ENCODE data around the gene SNAPC4. TPM values are rescaled to one million over a fixed set of nuclear protein-coding genes. Genes with fewer than 3 reads are reported as not detected.

The SNAPC4 gene
- total and polyA plus RNA-seq, 9 of the 15 experiments (the other 6 are each of a cell fraction or from before 2014, with no cell fraction given), result 0.21 to 21.8 (median 8.8) TPM

GRCh38 chr9:136375096-136375495, 24.9 kb downstream of the SNAPC4 start:
- CTCF ChIA-PET (ENCODE audit: low intra/inter-chr PET ratio), result no interaction called here
- POLR2A ChIA-PET, result interaction anchor here (0.6 to 1.0 kb wide), 2 partner anchors 7 to 94 kb away, joined by 3 to 5 read pairs; no protein-coding TSS in a partner anchor
- no peak overlapping the region for H3K4me3 ChIP-seq
- H3K4me1 ChIP-seq (replicated peaks in 1 of 2; ENCODE audit: control insufficient read depth in 2 of 2, insufficient read depth in 2 of 2, low read length in 2 of 2), result peaks cover 9 to 80% of the 10 kb centered on the region in 2 experiments; a peak in 4 of 5 replicates
- no peak overlapping the region for H3K27ac ChIP-seq (ENCODE audit: extremely low read depth, low read depth, low read length)
- no peaks in the 10 kb centered on the region for H3K9me3 ChIP-seq (replicated peaks; ENCODE audit: control insufficient read depth, insufficient read depth, low read depth, low read length)
- peaks cover 24% of the 10 kb centered on the region for H3K79me2 ChIP-seq (ENCODE audit: control insufficient read depth, insufficient read depth, low read length)
- WGBS (ENCODE audit: insufficient coverage, low coverage, missing lambda C conversion rate), result 91% methylated on average over 9 of the region's 12 CpGs
- 0 out of 4 replicates have a peak overlapping the region, but pooled peaks of 1 of the 2 experiments have one; percentile 23 for H3K9ac ChIP-seq (ENCODE audit: insufficient read depth in 1 of 2, low read depth in 2 of 2, low read length in 2 of 2)
- H3K27me3 ChIP-seq (ENCODE audit: control insufficient read depth in 2 of 2, insufficient read depth in 2 of 2, low read length in 2 of 2), result no peaks in the 10 kb centered on the region
- in situ Hi-C loops (cut with MboI), result no loop called here
- no peaks in the 10 kb centered on the region for H4K20me1 ChIP-seq (replicated peaks; ENCODE audit: control insufficient read depth, insufficient read depth, low read length)
- BruUV-seq (replicated peaks), result no TSS peak
- H3K4me2 ChIP-seq (ENCODE audit: insufficient read depth, low read length), result no peak overlapping the region
- peaks cover 80% of the 10 kb centered on the region; the same call in 2 of the 3 replicates for H3K36me3 ChIP-seq (ENCODE audit: control insufficient read depth, insufficient read depth, low read length)
- no peak for ATAC-seq
- no peak for FAIRE-seq
- H3K9me1 ChIP-seq (ENCODE audit: control insufficient read depth, insufficient read depth, low read length), result no peaks in the 10 kb centered on the region
- intact Hi-C loops (cut with micrococcal nuclease), result no loop called here
- no peak overlapping the region for H2AFZ ChIP-seq (ENCODE audit: low read depth, low read length)
- TF ChIP-seq POLR3A (IDR thresholded peaks at IDR 0.05; ENCODE audit: borderline replicate concordance, extremely low read depth, insufficient read depth, insufficient read length) (no peak), NR2F6 (CRISPR knock-in tag; IDR thresholded peaks at IDR 0.05) (no peak), HCFC1 (IDR thresholded peaks at IDR 0.05; ENCODE audit: low read depth, low read length) (no peak), FIP1L1 (IDR thresholded peaks at IDR 0.05; ENCODE audit: low read depth, low read length, poor library complexity, severe bottlenecking) (no peak), ZNF124 (CRISPR knock-in tag; IDR thresholded peaks at IDR 0.05) (no peak), MTA3 (IDR thresholded peaks at IDR 0.05; ENCODE audit: borderline replicate concordance) (no peak), HINFP (tag; conservative IDR thresholded peaks at IDR 0.05; ENCODE audit: low read depth) (no peak), ZC3H4 (CRISPR knock-in tag; IDR thresholded peaks at IDR 0.05; ENCODE audit: borderline replicate concordance) (no peak), HLTF (IDR thresholded peaks at IDR 0.05) (no peak), STAG1 (CRISPR knock-in tag; IDR thresholded peaks at IDR 0.05; ENCODE audit: borderline replicate concordance) (no peak), IRF2 (CRISPR knock-in tag; IDR thresholded peaks at IDR 0.05) (no peak), ERF (CRISPR knock-in tag; IDR thresholded peaks at IDR 0.05) (no peak), CREBBP (IDR thresholded peaks at IDR 0.05; ENCODE audit: low read depth, low read length) (no peak), ZNF609 (CRISPR knock-in tag; IDR thresholded peaks at IDR 0.05; ENCODE audit: borderline replicate concordance) (no peak), NEUROD1 (IDR thresholded peaks at IDR 0.05; ENCODE audit: borderline replicate concordance, low read depth, low read length, partially characterized antibody) (no peak), PHB2 (IDR thresholded peaks at IDR 0.05; ENCODE audit: low read depth) (no peak), NFYB (IDR thresholded peaks at IDR 0.05; ENCODE audit: extremely low read depth, insufficient read length) (no peak), ZNF184 (CRISPR knock-in tag; IDR thresholded peaks at IDR 0.05) (no peak)
- no peak for DNase-seq (ENCODE audit: extremely low read depth in 1 of 4, low spot score in 3 of 4)
